ENCODE results near the gene TESK2. TPM values are rescaled to one million over a fixed set of nuclear protein-coding genes. Genes with fewer than 3 reads are reported as not detected.
A peak's percentile ranks its signal among the peaks of the same experiment; 100 is the strongest.
"Not testable (repeated sequence)": the region's sequence is repeated elsewhere in the genome, so short reads cannot be mapped to it uniquely, and the experiment has no call there.

The TESK2 gene
- total and polyA plus RNA-seq, 4 donors = 3.8 to 8.1 (median 5.0) TPM

GRCh38 chr1:45522324-45523104, 31.6 kb upstream of the TESK2 start:
- intact Hi-C loops (cut with DNase I) = loop anchor here in 1 of 2 donors (2.0 kb wide), 1 partner anchor 28 kb away; the partner anchor contains the start of gene AKR1A1
- H3K27me3 ChIP-seq (ENCODE audit: control insufficient read depth in 1 of 2, insufficient read depth in 2 of 2, low read length in 1 of 2) = peaks cover 0 to 2% of the 10 kb centered on the region in 2 donors
- peaks cover 0 to 2% of the 10 kb centered on the region in 2 donors for H3K4me1 ChIP-seq (ENCODE audit: control insufficient read depth in 1 of 2, insufficient read depth in 2 of 2, low read length in 2 of 2)
- ATAC-seq (ENCODE audit: low FRiP score) (no peak), DNase-seq (no peak)
- no peaks in the 10 kb centered on the region for H3K9me3 ChIP-seq (ENCODE audit: control insufficient read depth, low read length)
- WGBS, 2 donors = 79 to 80% methylated on average over 21 of the region's 21 CpGs
- H3K4me3 ChIP-seq (ENCODE audit: low read length in 2 of 2) = peak overlapping the region; percentile 15 to 91
- no peaks in the 10 kb centered on the region for H3K36me3 ChIP-seq (ENCODE audit: control insufficient read depth in 1 of 2, insufficient read depth in 2 of 2, low read length in 1 of 2)
- peak overlapping the region in 1 of 2 donors; percentile 100 for H3K27ac ChIP-seq (ENCODE audit: low read depth in 1 of 2, low read length in 2 of 2)

DNA sequence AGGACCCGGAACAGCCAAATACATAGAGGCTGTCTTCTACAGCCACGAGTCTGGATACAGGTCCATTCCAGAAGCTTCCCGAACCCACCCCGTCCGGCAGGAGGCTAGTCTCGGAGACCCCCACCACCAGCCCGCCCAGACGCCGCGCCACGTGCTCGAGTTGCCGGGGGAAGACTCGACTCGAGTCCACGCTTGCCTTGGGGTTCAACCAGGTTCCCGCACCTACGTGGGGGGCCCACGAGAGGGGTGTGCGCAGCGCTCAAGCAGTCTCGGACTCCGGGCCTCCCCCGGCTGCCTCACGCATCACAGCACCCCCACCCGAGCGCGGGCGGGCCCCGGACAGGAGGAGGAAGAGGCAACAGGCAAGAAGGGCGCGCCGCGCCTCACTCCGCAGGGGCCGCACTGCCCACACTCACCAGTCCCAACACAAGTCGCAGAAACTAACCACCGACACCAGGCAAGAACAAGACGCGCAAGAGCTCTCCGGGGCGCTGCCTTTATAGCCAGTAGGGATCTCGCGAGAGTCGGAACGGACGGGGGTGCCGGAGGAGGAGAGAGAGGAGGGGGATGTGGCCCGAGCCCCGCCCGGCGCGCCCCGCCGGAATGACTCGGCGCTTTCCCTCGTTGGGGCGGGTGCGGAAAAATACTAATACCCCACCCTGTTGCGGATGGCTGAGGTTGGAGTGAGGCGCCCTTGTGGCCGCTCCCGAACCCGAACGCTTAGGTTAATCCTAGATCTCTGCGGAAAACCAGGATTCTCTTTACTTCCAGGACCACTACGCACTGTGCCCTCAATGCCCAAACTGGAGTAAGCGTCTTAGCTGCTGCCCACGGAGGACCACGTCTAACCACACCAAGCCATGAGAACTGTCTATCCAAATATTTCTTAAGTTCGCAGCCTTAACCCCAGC, 30.7 kb upstream of the TESK2 start, which contains the start of gene PRDX1:
Gene PRDX1 (minus strand): TSS at position 472 of the 911 bp plus-strand sequence. CDS start 2,841 bp downstream, outside the sequence.
- ATAC-seq (ENCODE audit: low FRiP score) = peak; percentile 99
- peaks cover 2 to 3% of the 10 kb centered on the region in 2 donors for H3K36me3 ChIP-seq (ENCODE audit: control insufficient read depth in 1 of 2, insufficient read depth in 2 of 2, low read length in 1 of 2)
- H3K4me3 ChIP-seq (ENCODE audit: low read length in 2 of 2) = peak within 1 kb of the TSS; percentile 68 to 91
- WGBS, 2 donors = 0% methylated on average over 71 to 72 of the region's 72 CpGs
- H3K27ac ChIP-seq (ENCODE audit: low read depth in 1 of 2, low read length in 2 of 2) = peak within 1 kb of the TSS; percentile 43 to 100
- intact Hi-C loops (cut with DNase I) = loop anchor here in 1 of 2 donors (2.0 kb wide), 1 partner anchor 29 kb away; the partner anchor contains the start of gene AKR1A1
- peak; percentile 98 to 99 for DNase-seq
- H3K9me3 ChIP-seq (ENCODE audit: control insufficient read depth, low read length) = no peaks in the 10 kb centered on the region
- peaks cover 0 to 2% of the 10 kb centered on the region in 2 donors for H3K4me1 ChIP-seq (ENCODE audit: control insufficient read depth in 1 of 2, insufficient read depth in 2 of 2, low read length in 2 of 2)
- H3K27me3 ChIP-seq (ENCODE audit: control insufficient read depth in 1 of 2, insufficient read depth in 2 of 2, low read length in 1 of 2) = peaks cover 0 to 2% of the 10 kb centered on the region in 2 donors

DNA sequence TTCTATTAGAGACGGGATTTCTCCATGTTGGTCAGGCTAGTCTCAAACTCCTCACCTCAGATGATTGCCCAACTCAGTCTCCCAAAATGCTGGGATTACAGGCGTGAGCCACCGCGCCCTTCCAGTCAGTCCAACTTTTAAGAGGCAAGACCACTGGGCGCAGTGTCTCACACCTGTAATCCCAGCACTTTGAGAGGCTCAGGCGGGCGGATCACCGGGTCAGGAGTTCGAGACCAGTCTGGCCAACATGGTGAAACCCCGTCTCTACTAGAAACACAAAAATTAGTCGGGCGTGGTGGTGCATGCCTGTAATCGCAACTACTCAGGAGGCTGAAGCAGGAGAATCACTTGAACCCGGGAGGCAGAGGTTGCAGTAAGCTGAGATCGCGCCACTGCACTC, 28.8 kb upstream of the TESK2 start:
- intact Hi-C loops (cut with DNase I); DNase-seq; H3K27ac ChIP-seq (ENCODE audit: low read depth in 1 of 2, low read length in 2 of 2); H3K4me3 ChIP-seq (ENCODE audit: low read length in 2 of 2); H3K4me1 ChIP-seq (ENCODE audit: control insufficient read depth in 1 of 2, insufficient read depth in 2 of 2, low read length in 2 of 2); H3K27me3 ChIP-seq (ENCODE audit: control insufficient read depth in 1 of 2, insufficient read depth in 2 of 2, low read length in 1 of 2); H3K9me3 ChIP-seq (ENCODE audit: control insufficient read depth, low read length); ATAC-seq (ENCODE audit: low FRiP score): not testable (repeated sequence)
- WGBS, 2 donors = 81 to 92% methylated on average over 16 of the region's 16 CpGs
- H3K36me3 ChIP-seq (ENCODE audit: control insufficient read depth in 1 of 2, insufficient read depth in 2 of 2, low read length in 1 of 2) = peaks cover 5 to 12% of the 10 kb centered on the region in 2 donors

DNA sequence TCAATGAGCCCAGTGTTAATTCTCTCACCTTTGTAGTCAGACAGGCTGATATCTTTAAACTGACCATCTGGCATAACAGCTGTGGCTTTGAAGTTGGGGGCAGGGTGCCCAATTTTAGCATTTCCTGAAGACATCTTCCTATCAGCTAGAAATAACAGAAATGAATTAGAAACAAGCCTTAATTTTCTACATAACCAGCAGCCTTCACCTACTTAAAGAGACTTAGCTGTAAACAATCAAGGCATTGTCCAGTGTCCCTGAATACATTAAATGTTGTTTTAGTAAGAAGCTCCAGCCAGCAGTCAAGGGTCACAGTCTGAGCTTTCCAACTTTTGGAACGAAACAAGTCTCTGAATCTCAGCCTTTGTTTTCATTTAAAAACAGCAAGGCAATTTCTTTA, 27.9 kb upstream of the TESK2 start:
- H3K9me3 ChIP-seq (ENCODE audit: control insufficient read depth, low read length) = no peaks in the 10 kb centered on the region
- 1 to 3% methylated on average over 1 of the region's 1 CpG for WGBS, 2 donors
- DNase-seq (no peak), ATAC-seq (ENCODE audit: low FRiP score) (no peak)
- peaks cover 0 to 2% of the 10 kb centered on the region in 2 donors for H3K4me1 ChIP-seq (ENCODE audit: control insufficient read depth in 1 of 2, insufficient read depth in 2 of 2, low read length in 2 of 2)
- intact Hi-C loops (cut with DNase I) = no loop called here
- peaks cover 10 to 15% of the 10 kb centered on the region in 2 donors for H3K36me3 ChIP-seq (ENCODE audit: control insufficient read depth in 1 of 2, insufficient read depth in 2 of 2, low read length in 1 of 2)
- H3K27ac ChIP-seq (ENCODE audit: low read depth in 1 of 2, low read length in 2 of 2) = no peak overlapping the region
- peaks cover 0 to 2% of the 10 kb centered on the region in 2 donors for H3K27me3 ChIP-seq (ENCODE audit: control insufficient read depth in 1 of 2, insufficient read depth in 2 of 2, low read length in 1 of 2)
- no peak overlapping the region for H3K4me3 ChIP-seq (ENCODE audit: low read length in 2 of 2)

DNA sequence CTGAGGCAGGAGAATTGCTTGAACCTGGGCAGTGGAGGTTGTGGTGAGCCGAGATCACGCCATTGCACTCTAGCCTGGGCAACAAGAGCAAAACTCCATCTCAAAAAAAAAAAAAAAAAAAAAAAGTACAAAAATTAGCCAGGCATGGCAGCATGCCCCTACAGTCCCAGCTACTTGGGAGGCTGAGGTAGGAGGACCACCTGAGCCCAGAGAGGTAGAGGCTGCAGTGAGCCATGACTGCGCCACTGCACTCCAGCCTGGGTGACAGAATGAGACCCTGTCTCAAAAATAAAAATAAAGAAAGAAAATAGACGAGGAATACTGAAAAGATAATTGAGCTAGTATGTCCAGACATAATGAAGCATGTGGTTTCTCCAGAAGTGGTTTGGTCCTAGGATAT, 27.4 kb upstream of the TESK2 start:
- WGBS, 2 donors = 88 to 89% methylated on average over 4 of the region's 4 CpGs
- H3K27me3 ChIP-seq (ENCODE audit: control insufficient read depth in 1 of 2, insufficient read depth in 2 of 2, low read length in 1 of 2); H3K4me3 ChIP-seq (ENCODE audit: low read length in 2 of 2); H3K27ac ChIP-seq (ENCODE audit: low read depth in 1 of 2, low read length in 2 of 2); intact Hi-C loops (cut with DNase I); DNase-seq; H3K9me3 ChIP-seq (ENCODE audit: control insufficient read depth, low read length); H3K4me1 ChIP-seq (ENCODE audit: control insufficient read depth in 1 of 2, insufficient read depth in 2 of 2, low read length in 2 of 2); ATAC-seq (ENCODE audit: low FRiP score): not testable (repeated sequence)
- peaks cover 10 to 15% of the 10 kb centered on the region in 2 donors for H3K36me3 ChIP-seq (ENCODE audit: control insufficient read depth in 1 of 2, insufficient read depth in 2 of 2, low read length in 1 of 2)

GRCh38 chr1:45516465-45516864, 25.5 kb upstream of the TESK2 start:
- intact Hi-C loops (cut with DNase I) = no loop called here
- no peaks in the 10 kb centered on the region for H3K4me1 ChIP-seq (ENCODE audit: control insufficient read depth in 1 of 2, insufficient read depth in 2 of 2, low read length in 2 of 2)
- 83% methylated on average over 4 of the region's 4 CpGs for WGBS, 2 donors
- H3K4me3 ChIP-seq (ENCODE audit: low read length in 2 of 2) = no peak overlapping the region
- H3K9me3 ChIP-seq (ENCODE audit: control insufficient read depth, low read length) = no peaks in the 10 kb centered on the region
- H3K27ac ChIP-seq (ENCODE audit: low read depth in 1 of 2, low read length in 2 of 2) = no peak overlapping the region
- peaks cover 10 to 18% of the 10 kb centered on the region in 2 donors for H3K36me3 ChIP-seq (ENCODE audit: control insufficient read depth in 1 of 2, insufficient read depth in 2 of 2, low read length in 1 of 2)
- no peaks in the 10 kb centered on the region for H3K27me3 ChIP-seq (ENCODE audit: control insufficient read depth in 1 of 2, insufficient read depth in 2 of 2, low read length in 1 of 2)
- DNase-seq (no peak), ATAC-seq (ENCODE audit: low FRiP score) (no peak)

- Histone ChIP-seq H3K4me1 (ENCODE audit: control insufficient read depth in 1 of 2, insufficient read depth in 2 of 2, low read length in 2 of 2) (no peaks in the 10 kb centered on the region), H3K9me3 (ENCODE audit: control insufficient read depth, low read length) (no peaks in the 10 kb centered on the region), H3K36me3 (ENCODE audit: control insufficient read depth in 1 of 2, insufficient read depth in 2 of 2, low read length in 1 of 2) (peaks cover 10 to 18% of the 10 kb centered on the region in 2 donors), H3K27me3 (ENCODE audit: control insufficient read depth in 1 of 2, insufficient read depth in 2 of 2, low read length in 1 of 2) (no peaks in the 10 kb centered on the region), H3K27ac (ENCODE audit: low read depth in 1 of 2, low read length in 2 of 2) (no peak overlapping the region), H3K4me3 (ENCODE audit: low read length in 2 of 2) (no peak overlapping the region)
- DNase-seq (no peak), ATAC-seq (ENCODE audit: low FRiP score) (no peak)
- 54 to 56% methylated on average over 3 of the region's 3 CpGs for WGBS, 2 donors
- intact Hi-C loops (cut with DNase I) = no loop called here
Measured at GRCh38 chr1:45516036-45516435, 25.1 kb upstream of the TESK2 start.

DNA sequence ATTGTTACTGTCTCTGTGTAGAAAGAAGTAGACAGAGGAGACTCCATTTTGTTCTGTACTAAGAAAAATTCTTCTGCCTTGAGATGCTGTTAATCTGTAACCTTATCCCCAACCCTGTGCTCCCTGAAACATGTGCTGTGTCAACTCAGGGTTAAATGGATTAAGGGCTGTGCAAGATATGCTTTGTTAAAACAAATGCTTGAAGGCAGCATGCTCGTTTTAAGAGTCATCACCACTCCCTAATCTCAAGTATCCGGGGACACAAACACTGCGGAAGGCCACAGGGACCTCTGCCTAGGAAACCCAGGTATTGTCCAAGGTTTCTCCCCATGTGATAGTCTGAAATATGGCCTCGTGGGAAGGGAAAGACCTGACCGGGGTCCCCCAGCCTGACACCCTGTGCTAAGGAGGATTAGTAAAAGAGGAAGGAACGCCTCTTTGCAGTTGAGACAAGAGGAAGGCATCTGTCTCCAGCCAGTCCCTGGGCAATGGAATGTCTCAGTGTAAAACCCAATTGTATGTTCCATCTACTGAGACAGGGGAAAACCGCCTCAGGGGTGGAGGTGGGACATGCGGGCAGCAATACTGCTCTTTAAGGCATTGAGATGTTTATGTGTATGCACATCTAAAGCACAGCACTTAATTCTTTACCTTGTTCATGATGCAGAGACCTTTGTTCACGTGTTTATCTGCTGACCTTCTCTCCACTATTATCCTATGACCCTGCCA, 22.7 kb upstream of the TESK2 start:
- not testable (repeated sequence) for H3K4me1 ChIP-seq (ENCODE audit: control insufficient read depth in 1 of 2, insufficient read depth in 2 of 2, low read length in 2 of 2); H3K4me3 ChIP-seq (ENCODE audit: low read length in 2 of 2); H3K9me3 ChIP-seq (ENCODE audit: control insufficient read depth, low read length); DNase-seq; ATAC-seq (ENCODE audit: low FRiP score); H3K27ac ChIP-seq (ENCODE audit: low read depth in 1 of 2, low read length in 2 of 2); H3K27me3 ChIP-seq (ENCODE audit: control insufficient read depth in 1 of 2, insufficient read depth in 2 of 2, low read length in 1 of 2)
- 72 to 73% methylated on average over 8 to 9 of the region's 9 CpGs for WGBS, 2 donors
- intact Hi-C loops (cut with DNase I) = loop anchor here (2.0 kb wide), 1 partner anchor 57 kb away; no protein-coding TSS in a partner anchor
- H3K36me3 ChIP-seq (ENCODE audit: control insufficient read depth in 1 of 2, insufficient read depth in 2 of 2, low read length in 1 of 2) = peaks cover 15 to 18% of the 10 kb centered on the region in 2 donors

All from aorta (tissue), 5 donors.